Pancreas (tissue), 10 donors: Measurements from ENCODE around the gene ZNF451. TPM values are rescaled to one million over a fixed set of nuclear protein-coding genes. Genes with fewer than 3 reads are reported as not detected.
"Not testable (repeated sequence)": the region's sequence is repeated elsewhere in the genome, so short reads cannot be mapped to it uniquely, and the experiment has no call there.

Experiments used
- ATAC-seq, 4 donors: fragments of 200-7000 bp; cut with Tn5 transposase; one replicate each; pipeline versions ENCODE4 v1.8.0 to v1.9.1; 2020; ENCODE audit warnings: mild to moderate bottlenecking in 4 of 4, moderate library complexity in 4 of 4
- DNase-seq, 6 donors: peaks; one replicate each; pipeline ENCODE4 v3.0.0-alpha.2; 2020
- FAIRE-seq: peaks from 2 replicates; lab custom pipeline; 2012; peaks lifted over from hg19 to GRCh38; lab: Jason Lieb, UNC
- H3K27ac ChIP-seq, 4 donors: fragments of 200-600 bp; sonication (generic); 1 replicate in 3 of 4; 2 replicates in 1 of 4; pipeline versions ENCODE4 v1.5.0 to v1.8.0; 2020
- H3K27me3 ChIP-seq, 4 donors: fragments of 200-600 bp; one replicate each; pipeline ENCODE4 v1.8.0; 2021
- H3K36me3 ChIP-seq, 3 donors: fragments of 200-600 bp; sonication (generic) in 1 of 3; one replicate each; pipeline versions ENCODE4 v1.5.0 to v1.8.0; 2020 to 2021
- H3K4me1 ChIP-seq, 3 donors: fragments of 200-600 bp; one replicate each; pipeline ENCODE4 v1.8.0; 2021
- H3K4me3 ChIP-seq, 4 donors: fragments of 200-600 bp; sonication (generic) in 2 of 4; one replicate each; pipeline versions ENCODE4 v1.5.0 to v1.8.0; 2020 to 2021
- H3K9me3 ChIP-seq, 4 donors: fragments of 200-600 bp; one replicate each; pipeline ENCODE4 v1.8.0; 2021
- WGBS, 2 donors: extraction: QIAGEN DNeasy Blood & Tissue Kit; methylation state at CpG; one replicate each; pipeline ENCODE4 v1.1.7; 2013; 5-methylcytosine and 5-hydroxymethylcytosine counted together
- intact Hi-C, 3 donors: fragments of 100-400 bp; cut with DNase I; formaldehyde crosslinking; loops; one replicate each; pipeline versions ENCODE4 v1.11.1 to v1.14.2; 2022
- polyA plus RNA-seq, 2 donors: library from polyadenylated mRNA; stranded (reverse); fragments of 200-250 nt; gene quantifications; one replicate each; pipeline ENCODE4 v1.2.3, GENCODE V29; 2013
- total RNA-seq, 6 donors: library from RNA; stranded (reverse); fragmentation: NEBNext Ultra II Directional in 4 of 6; extraction: Animal tissue kit (Norgen Biotek cat#: 25700) in 4 of 6; gene quantifications; one replicate each; pipeline versions ENCODE4 v1.2.1 to v1.2.4, GENCODE V29; 2021 to 2023
- TF ChIP-seq, protein P1 (sequence below), 4 donors: fragments of 200-600 bp; sonication (generic) in 3 of 4; IDR thresholded peaks; one replicate each; pipeline versions ENCODE4 v1.5.0 to v1.8.0; 2021; ENCODE audit warnings: antibody characterized with exemption in 4 of 4
- donor health status: healthy with polysubstance abuse.
- donor health status: DM: no; HTN: no; CAD: no; lungs with moderate emphysema.
- donor health status: DM: no; HTN: no; CAD: no.
- donor health status: control.
- donor health status: control.
- donor health status: Bipolar disorder and iron deficiency.
- donor health status: DM: yes; HTN: yes; CAD: no.
- donor health status: DM: no; HTN: no; CAD: no.
- donor health status: DM: no; HTN: no; CAD: no.
- donor health status: DM: yes; HTN: yes; CAD: no.

Gene ZNF451, protein sequence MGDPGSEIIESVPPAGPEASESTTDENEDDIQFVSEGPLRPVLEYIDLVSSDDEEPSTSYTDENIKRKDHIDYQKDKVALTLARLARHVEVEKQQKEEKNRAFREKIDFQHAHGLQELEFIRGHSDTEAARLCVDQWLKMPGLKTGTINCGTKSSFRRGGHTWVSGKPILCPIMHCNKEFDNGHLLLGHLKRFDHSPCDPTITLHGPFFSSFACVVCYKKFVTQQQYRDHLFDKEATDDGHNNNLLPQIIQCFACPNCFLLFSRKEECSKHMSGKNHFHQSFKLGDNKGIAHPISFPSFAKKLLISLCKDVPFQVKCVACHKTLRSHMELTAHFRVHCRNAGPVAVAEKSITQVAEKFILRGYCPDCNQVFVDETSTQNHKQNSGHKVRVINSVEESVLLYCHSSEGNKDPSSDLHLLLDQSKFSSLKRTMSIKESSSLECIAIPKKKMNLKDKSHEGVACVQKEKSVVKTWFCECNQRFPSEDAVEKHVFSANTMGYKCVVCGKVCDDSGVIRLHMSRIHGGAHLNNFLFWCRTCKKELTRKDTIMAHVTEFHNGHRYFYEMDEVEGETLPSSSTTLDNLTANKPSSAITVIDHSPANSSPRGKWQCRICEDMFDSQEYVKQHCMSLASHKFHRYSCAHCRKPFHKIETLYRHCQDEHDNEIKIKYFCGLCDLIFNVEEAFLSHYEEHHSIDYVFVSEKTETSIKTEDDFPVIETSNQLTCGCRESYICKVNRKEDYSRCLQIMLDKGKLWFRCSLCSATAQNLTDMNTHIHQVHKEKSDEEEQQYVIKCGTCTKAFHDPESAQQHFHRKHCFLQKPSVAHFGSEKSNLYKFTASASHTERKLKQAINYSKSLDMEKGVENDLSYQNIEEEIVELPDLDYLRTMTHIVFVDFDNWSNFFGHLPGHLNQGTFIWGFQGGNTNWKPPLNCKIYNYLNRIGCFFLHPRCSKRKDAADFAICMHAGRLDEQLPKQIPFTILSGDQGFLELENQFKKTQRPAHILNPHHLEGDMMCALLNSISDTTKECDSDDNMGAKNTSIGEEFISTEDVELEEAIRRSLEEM
- total RNA-seq (10 to 100 TPM; 15.8 to 26.7 (median 21.5) TPM), polyA plus RNA-seq (10 to 100 TPM in 1 of 2 donors, 1 to 10 TPM in 1; 9.4 to 16.8 TPM)

DNA sequence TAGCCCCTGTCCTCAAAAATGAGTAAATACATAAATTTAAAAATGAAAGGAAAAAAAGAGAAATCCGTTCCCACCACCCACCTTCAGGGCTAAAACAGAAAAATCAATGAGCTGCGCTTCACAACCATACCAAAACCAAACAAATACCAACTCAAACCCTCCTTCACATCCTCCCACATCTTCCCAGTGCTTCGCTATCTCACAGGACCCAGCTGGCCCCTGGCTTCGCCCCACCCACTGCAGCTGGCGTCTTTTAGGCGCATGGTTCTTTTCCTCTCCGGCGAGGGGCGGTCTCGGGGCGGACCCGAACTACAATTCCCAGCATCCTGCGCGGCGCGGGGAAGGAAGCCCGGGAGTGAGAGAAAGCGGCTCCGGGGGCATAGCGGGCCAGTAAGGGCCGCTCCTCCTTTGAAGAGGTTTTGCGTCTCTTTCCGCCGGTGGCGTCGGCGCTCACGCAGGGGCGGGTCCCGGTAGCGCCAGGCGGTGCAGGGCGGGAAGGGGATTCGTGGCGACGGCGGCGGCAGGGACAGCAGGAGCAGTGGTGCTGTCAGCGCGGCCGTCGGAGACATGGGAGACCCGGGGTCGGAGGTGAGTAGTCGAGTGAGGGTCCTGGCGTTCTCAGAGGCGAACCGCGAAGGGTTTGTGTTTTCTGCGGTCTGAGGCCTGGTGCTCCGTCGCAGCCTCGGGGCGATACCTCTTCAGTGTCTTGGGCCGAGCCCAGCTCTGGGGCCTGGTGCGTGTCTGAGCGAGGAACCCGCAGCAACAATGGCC is at the start of gene ZNF451:
TSS of gene ZNF451 (plus strand) at position 502 of the 771 bp plus-strand sequence. CDS start at position 568, 66 bp downstream.
- FAIRE-seq, result peak; percentile 94
- TF ChIP-seq, protein P1, sequence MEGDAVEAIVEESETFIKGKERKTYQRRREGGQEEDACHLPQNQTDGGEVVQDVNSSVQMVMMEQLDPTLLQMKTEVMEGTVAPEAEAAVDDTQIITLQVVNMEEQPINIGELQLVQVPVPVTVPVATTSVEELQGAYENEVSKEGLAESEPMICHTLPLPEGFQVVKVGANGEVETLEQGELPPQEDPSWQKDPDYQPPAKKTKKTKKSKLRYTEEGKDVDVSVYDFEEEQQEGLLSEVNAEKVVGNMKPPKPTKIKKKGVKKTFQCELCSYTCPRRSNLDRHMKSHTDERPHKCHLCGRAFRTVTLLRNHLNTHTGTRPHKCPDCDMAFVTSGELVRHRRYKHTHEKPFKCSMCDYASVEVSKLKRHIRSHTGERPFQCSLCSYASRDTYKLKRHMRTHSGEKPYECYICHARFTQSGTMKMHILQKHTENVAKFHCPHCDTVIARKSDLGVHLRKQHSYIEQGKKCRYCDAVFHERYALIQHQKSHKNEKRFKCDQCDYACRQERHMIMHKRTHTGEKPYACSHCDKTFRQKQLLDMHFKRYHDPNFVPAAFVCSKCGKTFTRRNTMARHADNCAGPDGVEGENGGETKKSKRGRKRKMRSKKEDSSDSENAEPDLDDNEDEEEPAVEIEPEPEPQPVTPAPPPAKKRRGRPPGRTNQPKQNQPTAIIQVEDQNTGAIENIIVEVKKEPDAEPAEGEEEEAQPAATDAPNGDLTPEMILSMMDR (IDR thresholded peaks at IDR 0.05), result no peak
- Histone ChIP-seq H3K36me3 (no peaks in the 10 kb centered on the region), H3K9me3 (no peaks in the 10 kb centered on the region), H3K4me3 (peak within 1 kb of the TSS; percentile 22 to 57 (median 52)), H3K4me1 (peaks cover 10 to 17% (median 15%) of the 10 kb centered on the region in 3 donors), H3K27me3 (no peaks in the 10 kb centered on the region), H3K27ac (peak within 1 kb of the TSS; percentile 57 to 79 (median 70))
- 0% methylated on average over 45 to 52 of the region's 58 CpGs for WGBS, 2 donors
- DNase-seq, result peak; percentile 96 to 97 (median 96)
- peak; percentile 98 to 99 (median 98) for ATAC-seq
- intact Hi-C loops, result no loop called here

DNA sequence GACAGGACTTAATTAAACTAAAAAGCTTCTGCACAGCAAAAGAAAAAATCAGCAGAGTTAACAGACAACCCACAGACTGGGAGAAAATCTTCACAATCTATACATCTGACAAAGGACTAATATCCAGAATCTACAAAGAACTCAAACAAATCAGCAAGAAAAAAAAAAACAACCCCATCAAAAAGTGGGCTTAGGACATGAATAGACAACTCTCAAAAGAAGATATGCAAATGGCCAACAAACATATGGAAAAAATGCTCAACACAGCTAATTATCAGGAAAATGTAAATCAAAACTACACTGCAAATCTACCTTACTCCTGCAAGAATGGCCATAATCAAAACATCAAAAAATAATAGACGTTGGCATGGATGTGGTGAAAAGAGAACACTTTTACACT is 45.9 kb upstream of the ZNF451 start:
- H3K4me1 ChIP-seq, ATAC-seq, H3K4me3 ChIP-seq, FAIRE-seq, DNase-seq, H3K27ac ChIP-seq, intact Hi-C loops, H3K36me3 ChIP-seq, H3K9me3 ChIP-seq, H3K27me3 ChIP-seq: not testable (repeated sequence)
- WGBS, 2 donors, result 63 to 67% methylated on average over 1 of the region's 1 CpG

DNA sequence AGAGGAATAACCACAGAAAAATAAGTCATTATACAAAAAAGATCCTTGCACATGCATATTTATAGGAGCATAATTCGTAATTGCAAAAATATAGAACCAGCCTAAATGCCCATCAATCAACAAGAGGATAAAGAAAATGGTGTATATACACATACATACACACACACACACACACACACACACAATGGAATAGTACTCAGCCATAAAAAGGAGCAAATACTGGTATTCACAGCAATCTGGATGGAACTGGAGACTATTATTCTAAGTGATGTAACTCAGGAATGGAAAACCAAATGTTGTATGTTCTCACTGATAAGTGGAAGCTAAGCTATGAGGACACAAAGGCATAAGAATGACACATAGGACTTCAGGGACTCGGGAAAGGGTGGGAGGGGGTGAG is 45.4 kb upstream of the ZNF451 start:
- no peak for FAIRE-seq
- 87 to 96% methylated on average over 2 of the region's 2 CpGs for WGBS, 2 donors
- no peaks in the 10 kb centered on the region for H3K9me3 ChIP-seq
- no peak overlapping the region for H3K4me3 ChIP-seq
- H3K4me1 ChIP-seq, result peaks cover 0 to 5% (median 0%) of the 10 kb centered on the region in 3 donors
- no peak for DNase-seq
- TF ChIP-seq, protein P1 (IDR thresholded peaks at IDR 0.05), result no peak
- intact Hi-C loops, result no loop called here
- no peak overlapping the region for H3K27ac ChIP-seq
- no peaks in the 10 kb centered on the region for H3K36me3 ChIP-seq
- peaks cover 0 to 2% (median 0%) of the 10 kb centered on the region in 4 donors for H3K27me3 ChIP-seq
- ATAC-seq, result no peak

DNA sequence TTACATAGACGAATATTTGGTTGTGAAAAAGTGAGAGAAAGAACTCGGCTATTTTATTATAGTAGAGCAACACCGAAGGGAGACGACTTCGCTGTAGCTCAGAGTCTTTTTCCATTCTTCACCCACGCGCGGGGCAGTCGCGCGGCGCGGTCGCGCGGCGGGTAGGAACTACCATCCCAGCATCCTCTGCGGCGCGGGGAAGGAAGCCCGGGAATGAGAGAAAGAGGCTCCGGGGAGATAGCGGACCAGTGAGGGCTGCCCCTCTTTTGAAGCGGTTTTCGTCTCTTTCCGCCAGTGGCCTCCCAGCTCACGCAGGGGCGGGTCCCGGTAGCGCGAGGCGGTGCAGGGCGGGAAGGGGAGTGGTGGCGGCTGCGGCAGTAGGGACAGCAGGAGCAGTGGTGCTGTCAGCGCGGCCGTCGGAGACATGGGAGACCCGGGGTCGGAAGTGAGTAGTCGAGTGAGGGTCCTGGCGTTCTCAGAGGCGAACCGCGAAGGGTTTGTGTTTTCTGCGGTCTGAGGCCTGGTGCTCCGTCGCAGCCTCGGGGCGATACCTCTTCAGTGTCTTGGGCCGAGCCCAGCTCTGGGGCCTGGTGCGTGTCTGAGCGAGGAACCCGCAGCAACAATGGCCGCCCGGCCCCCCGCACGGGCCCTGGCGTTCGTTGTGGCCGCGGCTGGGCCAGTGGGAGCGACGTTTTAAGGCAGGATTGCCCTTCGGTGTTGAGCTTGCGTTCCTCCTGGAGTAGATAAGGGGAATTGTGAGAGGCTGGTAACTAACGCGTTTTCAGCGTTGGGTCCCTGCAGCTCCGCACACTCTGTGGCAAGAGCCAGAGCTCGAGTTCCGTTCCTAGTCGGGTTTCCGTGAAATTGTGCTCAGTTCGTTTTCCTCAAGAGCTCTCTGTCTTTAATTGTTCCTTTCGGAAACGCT is 43.4 kb upstream of the ZNF451 start, which contains the start of gene KIAA1586:
TSS of gene KIAA1586 (plus strand) at position 362 of the 925 bp plus-strand sequence. CDS start at position 425, 63 bp downstream.
- Histone ChIP-seq H3K4me3 (peak within 1 kb of the TSS; percentile 26 to 59 (median 40)), H3K27ac (peak within 1 kb of the TSS in 2 of 4 donors; percentile 48 to 50)
- H3K36me3 ChIP-seq, H3K4me1 ChIP-seq, FAIRE-seq, H3K9me3 ChIP-seq, intact Hi-C loops, H3K27me3 ChIP-seq: not testable (repeated sequence)
- WGBS, 2 donors, result 0% methylated on average over 40 to 47 of the region's 78 CpGs
- DNase-seq (peak; percentile 79 to 91 (median 83)), ATAC-seq (peak; percentile 94 to 99 (median 98))

DNA sequence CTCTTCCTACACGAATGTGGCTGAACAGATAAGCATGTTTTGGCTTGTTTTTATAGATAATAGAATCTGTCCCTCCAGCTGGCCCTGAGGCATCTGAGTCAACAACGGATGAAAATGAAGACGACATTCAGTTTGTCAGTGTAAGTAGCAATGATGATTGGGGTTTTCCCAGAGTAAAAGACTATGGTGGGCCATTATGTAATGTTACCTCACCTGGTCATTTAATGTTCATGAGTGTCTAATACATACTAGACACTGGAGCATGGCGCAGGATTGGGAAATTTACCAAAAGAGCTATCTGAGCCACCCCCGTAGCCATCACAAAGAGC is 42.8 kb upstream of the ZNF451 start:
- H3K27ac ChIP-seq, H3K4me3 ChIP-seq, intact Hi-C loops, H3K4me1 ChIP-seq, H3K27me3 ChIP-seq, H3K36me3 ChIP-seq, DNase-seq, FAIRE-seq, H3K9me3 ChIP-seq: not testable (repeated sequence)
- peak in 1 of 4 donors; percentile 3 for ATAC-seq
- no CpG with 5 or more reads among the region's 5 CpGs for WGBS, 2 donors

- intact Hi-C loops, ATAC-seq, H3K36me3 ChIP-seq, H3K9me3 ChIP-seq, FAIRE-seq, H3K4me3 ChIP-seq, H3K27me3 ChIP-seq, H3K4me1 ChIP-seq, H3K27ac ChIP-seq, DNase-seq: not testable (repeated sequence)
- WGBS, 2 donors, result 96 to 98% methylated on average over 5 to 6 of the region's 6 CpGs
These were observed 42.1 kb upstream of the ZNF451 start for GRCh38 chr6:57047859-57048258.
